GM18505 (cell line): ENCODE data around the gene LPA.

Experiments
- ATAC-seq: cut with Tn5 transposase; IDR thresholded peaks from one replicate; pipeline ENCODE4 v1.9.1; 2021; ENCODE audit not compliant: unreplicated experiment
- POLR2A ChIP-seq: IDR thresholded peaks from 4 replicates; pipeline ENCODE4 v1.6.1; 2011; ENCODE audit warnings: borderline replicate concordance; ENCODE audit not compliant: insufficient read depth, insufficient read length; ENCODE audit errors: extremely low read depth

The LPA gene

GRCh38 chr6:160510976-160511617 is 153.0 kb downstream of the LPA start:
- no peak for ATAC-seq
- no peak for TF ChIP-seq POLR2A

DNA sequence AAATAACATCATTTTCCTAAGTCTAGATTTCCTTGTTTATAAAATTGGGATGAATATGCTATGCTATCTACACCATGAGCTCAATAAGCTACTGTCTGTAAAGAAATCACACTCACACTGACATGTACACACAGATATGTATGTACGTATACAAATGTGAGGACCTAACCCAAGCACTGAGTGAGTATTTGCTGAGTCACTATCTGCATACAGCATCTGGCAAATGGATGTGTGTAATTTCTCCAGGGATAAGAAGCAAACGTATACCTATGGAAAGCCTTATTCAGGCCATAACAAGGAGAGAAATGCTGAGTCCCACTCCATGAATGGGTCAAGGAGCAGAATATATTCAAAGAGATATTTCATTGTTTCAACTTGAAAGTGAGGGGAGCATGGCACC is 153.9 kb downstream of the LPA start:
- no peak for ATAC-seq
- no peak for TF ChIP-seq POLR2A

- TF ChIP-seq POLR2A: no peak
- no peak for ATAC-seq
Measured at GRCh38 chr6:160509610-160510009, 154.5 kb downstream of the LPA start.

DNA sequence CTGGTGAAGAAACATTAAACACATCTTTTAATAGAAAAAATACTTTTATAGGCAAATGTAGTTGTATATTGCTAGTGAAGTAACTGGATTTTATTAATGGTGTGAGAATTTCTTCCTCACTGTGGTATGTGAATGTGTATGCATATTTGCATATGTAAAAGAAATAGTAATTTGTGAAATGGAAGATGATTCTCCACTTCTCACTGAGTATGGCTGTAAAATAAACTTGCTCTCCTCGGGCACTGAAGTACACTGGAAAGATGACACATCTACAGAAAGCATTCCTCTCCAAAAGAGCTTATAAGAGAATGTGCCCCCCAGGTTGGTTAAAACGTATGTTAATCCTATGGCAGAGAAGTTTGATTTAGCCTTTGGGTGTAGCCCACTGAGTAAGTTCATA is 155.5 kb downstream of the LPA start:
- no peak for TF ChIP-seq POLR2A
- no peak for ATAC-seq

DNA sequence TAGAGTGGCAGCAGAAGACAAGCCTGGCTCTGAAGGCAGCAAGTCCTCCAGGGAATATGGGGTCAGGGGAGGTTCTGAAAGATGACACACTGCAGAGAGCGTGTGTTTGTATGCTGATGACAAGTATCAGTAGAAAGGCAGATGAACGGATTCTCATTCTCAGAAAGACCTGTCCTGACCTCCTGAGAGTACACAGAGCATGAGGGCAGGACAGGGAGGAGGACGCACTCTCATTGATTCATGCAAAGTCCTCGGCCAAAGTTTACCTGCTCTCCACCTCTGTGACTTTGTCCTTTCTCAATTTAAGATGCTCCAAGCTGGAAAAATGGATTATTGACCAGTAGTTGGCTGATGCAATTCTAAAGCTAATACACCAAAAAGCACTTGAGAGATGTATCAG is 156.7 kb downstream of the LPA start:
- TF ChIP-seq POLR2A: no peak
- ATAC-seq: no peak

DNA sequence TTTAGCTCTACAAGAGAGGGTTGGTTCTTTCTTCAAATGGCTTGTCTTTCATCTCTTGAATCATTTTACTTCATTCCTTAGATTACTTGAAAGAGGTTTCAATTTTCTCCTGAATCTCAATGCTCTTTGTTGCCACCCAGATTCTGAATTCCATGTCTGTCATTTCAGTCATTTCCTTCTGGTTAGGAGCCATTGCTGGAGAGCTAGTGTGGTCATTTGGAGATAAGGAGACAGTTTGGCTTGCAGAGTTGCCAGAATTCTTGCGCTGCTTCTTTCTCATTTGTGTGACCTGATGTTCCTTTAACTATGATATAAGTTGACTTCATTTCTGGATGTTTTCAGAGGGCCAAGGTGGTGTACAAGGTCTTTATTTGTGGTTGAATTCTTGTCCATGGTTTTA is 158.1 kb downstream of the LPA start:
- ATAC-seq: no peak
- no peak for TF ChIP-seq POLR2A

DNA sequence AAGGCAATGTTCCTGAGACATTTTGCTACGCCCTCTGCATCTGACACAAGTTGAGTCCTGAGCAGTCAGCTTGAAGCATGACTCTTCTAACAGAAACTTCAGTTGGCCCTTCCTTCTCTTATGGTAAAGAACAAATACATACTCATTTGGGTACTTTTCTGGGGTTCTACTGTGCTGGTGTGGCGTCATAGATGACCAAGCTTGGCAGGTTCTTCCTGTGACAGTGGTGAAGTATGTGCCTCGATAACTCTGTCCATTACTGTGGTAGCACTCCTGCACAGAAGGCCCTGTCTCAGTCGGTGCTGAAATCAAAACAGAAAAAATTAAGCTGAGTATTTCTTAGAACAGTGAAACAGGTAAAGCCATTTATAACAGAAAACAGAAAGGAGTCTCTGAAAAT is 163.4 kb downstream of the LPA start:
- no peak for TF ChIP-seq POLR2A

GRCh38 chr6:160494576-160494975 is 169.5 kb downstream of the LPA start:
- TF ChIP-seq POLR2A: no peak

More for the DNA sequence above, 163.4 kb downstream of the LPA start:
- ATAC-seq: no peak

GRCh38 chr6:160489091-160489490 is 175.0 kb downstream of the LPA start:
- ATAC-seq: no peak
- no peak for TF ChIP-seq POLR2A

More at GRCh38 chr6:160494576-160494975, 169.5 kb downstream of the LPA start:
- no peak for ATAC-seq

- no peak for ATAC-seq
Measured at GRCh38 chr6:160487116-160487515, 177.0 kb downstream of the LPA start.

More at GRCh38 chr6:160487116-160487515, 177.0 kb downstream of the LPA start:
- TF ChIP-seq POLR2A: no peak
